Transverse colon (tissue), 3 donors: ENCODE data around the gene NTRK3.

Experiments
- CTCF ChIP-seq, 5 experiments: fragments of 200-600 bp in 3 of 5; fragments of 450-650 bp in 2 of 5; sonication (generic) in 3 of 5; IDR thresholded peaks; 1 replicate in 2 of 5; 2 replicates in 3 of 5; pipeline ENCODE4 v1.5.1; 2016 to 2017; ENCODE audit warnings: antibody characterized with exemption in 5 of 5, inconsistent platforms in 3 of 5, mild to moderate bottlenecking in 2 of 5, moderate library complexity in 1 of 5
- EP300 ChIP-seq: sonication (generic); formaldehyde crosslinking; IDR thresholded peaks from one replicate; pipeline ENCODE4 v1.6.1; 2017; ENCODE audit warnings: antibody characterized with exemption, low read depth
- POLR2A ChIP-seq: fragments of 450-650 bp; IDR thresholded peaks from one replicate; pipeline ENCODE4 v1.6.1; 2016; ENCODE audit warnings: antibody characterized with exemption, mild to moderate bottlenecking, moderate library complexity

GRCh38 chr15:87902772-87903426 lies 353.6 kb downstream of the NTRK3 start:
- TF ChIP-seq CTCF (IDR thresholded peaks at IDR 0.05): no peak
- no peak for TF ChIP-seq POLR2A
- TF ChIP-seq EP300: no peak
